H1 (cell line): ENCODE data around the gene TTC6. TPM values are rescaled to one million over a fixed set of nuclear protein-coding genes. Genes with fewer than 3 reads are reported as not detected.

ENCODE experiments used
- CTCF ChIA-PET: fragments of 300-600 bp; sonication (Branson Sonifier 250); formaldehyde crosslinking; loops from one replicate; lab custom pipeline; 2021; ENCODE audit not compliant: partially characterized antibody; lab: Charles Lee
- POLR2A ChIA-PET: fragments of 300-600 bp; sonication (Branson Sonifier 250); formaldehyde crosslinking; loops from one replicate; lab custom pipeline; 2021; ENCODE audit warnings: inconsistent platforms; ENCODE audit not compliant: partially characterized antibody; lab: Charles Lee
- DNase-seq, 2 experiments: peaks; one replicate each; pipeline versions ENCODE4 v3.0.0 to v3.0.0-alpha.2; 2010 to 2022; ENCODE audit warnings: low spot score in 2 of 2, low read depth in 1 of 2, mixed read lengths in 1 of 2
- FAIRE-seq: peaks from 2 replicates; lab custom pipeline; 2011; peaks lifted over from hg19 to GRCh38; lab: Jason Lieb, UNC
- H2AFZ ChIP-seq: 2 replicates; pipeline ENCODE4 v1.8.1; 2012; ENCODE audit warnings: low read length, inconsistent platforms
- H2AK5ac ChIP-seq: 2 replicates; pipeline ENCODE4 v1.6.1; 2013; ENCODE audit warnings: low read depth, low read length
- H2BK120ac ChIP-seq: replicated peaks from 2 replicates; pipeline ENCODE3; 2013; ENCODE audit warnings: low read depth, low read length, inconsistent platforms
- H2BK12ac ChIP-seq: 2 replicates; pipeline ENCODE4 v1.6.1; 2013; ENCODE audit warnings: low read depth, low read length
- H2BK15ac ChIP-seq: 2 replicates; pipeline ENCODE4 v1.6.1; 2013; ENCODE audit warnings: low read length
- H2BK20ac ChIP-seq: 2 replicates; pipeline ENCODE4 v1.6.1; 2013; ENCODE audit warnings: low read length
- H2BK5ac ChIP-seq: 2 replicates; pipeline ENCODE4 v1.6.1; 2013; ENCODE audit warnings: low read depth, low read length
- H3K14ac ChIP-seq: 2 replicates; pipeline ENCODE4 v1.6.1; 2013; ENCODE audit warnings: inconsistent platforms; ENCODE audit not compliant: insufficient read length
- H3K18ac ChIP-seq: 2 replicates; pipeline ENCODE4 v1.6.1; 2013; ENCODE audit warnings: low read length; ENCODE audit errors: extremely low read depth
- H3K23ac ChIP-seq: 2 replicates; pipeline ENCODE4 v1.6.1; 2013; ENCODE audit warnings: inconsistent platforms; ENCODE audit not compliant: insufficient read length
- H3K23me2 ChIP-seq: 2 replicates; pipeline ENCODE4 v1.6.1; 2013; ENCODE audit warnings: low read depth, low read length
- H3K27ac ChIP-seq: 2 replicates; pipeline ENCODE4 v1.6.1; 2011; ENCODE audit warnings: low read depth, low read length, inconsistent platforms
- H3K27me3 ChIP-seq, 4 experiments: replicated peaks in 1 of 4; 1 replicate in 1 of 4; 2 replicates in 3 of 4; pipeline versions ENCODE4 v1.6.1 to v1.8.1; 2011 to 2013; ENCODE audit warnings: low read length in 3 of 4, mild to moderate bottlenecking in 3 of 4, inconsistent platforms in 2 of 4, mixed read lengths in 2 of 4, moderate library complexity in 1 of 4; ENCODE audit not compliant: control insufficient read depth in 3 of 4, insufficient read depth in 3 of 4; ENCODE audit errors: extremely low read depth in 1 of 4
- H3K36me3 ChIP-seq, 4 experiments: 2 replicates each; pipeline versions ENCODE4 v1.6.1 to v1.8.1; 2011 to 2013; ENCODE audit warnings: mild to moderate bottlenecking in 4 of 4, low read length in 3 of 4, moderate library complexity in 2 of 4, control low read depth in 1 of 4, inconsistent platforms in 1 of 4; ENCODE audit not compliant: insufficient read depth in 4 of 4, control insufficient read depth in 2 of 4
- H3K4ac ChIP-seq: replicated peaks from 2 replicates; pipeline ENCODE3; 2013; ENCODE audit warnings: low read length, low read depth, mixed read lengths, inconsistent platforms; ENCODE audit not compliant: insufficient read length
- H3K4me1 ChIP-seq, 4 experiments: replicated peaks in 1 of 4; 1 replicate in 1 of 4; 2 replicates in 3 of 4; pipeline versions ENCODE4 v1.6.1 to v1.8.1; 2011 to 2013; ENCODE audit warnings: low read length in 3 of 4, inconsistent platforms in 2 of 4, mixed read lengths in 1 of 4; ENCODE audit not compliant: insufficient read depth in 4 of 4, control insufficient read depth in 3 of 4
- H3K4me2 ChIP-seq, 2 experiments: 2 replicates each; pipeline versions ENCODE4 v1.6.1 to v1.8.1; 2011 to 2013; ENCODE audit warnings: low read depth in 2 of 2, low read length in 2 of 2, control low read depth in 1 of 2, inconsistent platforms in 1 of 2, mild to moderate bottlenecking in 1 of 2; ENCODE audit not compliant: insufficient read depth in 1 of 2
- H3K4me3 ChIP-seq, 4 experiments: fragments of 200-600, 300-600 bp in 1 of 4; sonication (generic), shearing (Covaris generic), sonication (Bioruptor Twin) in 1 of 4; 2 replicates each; pipeline versions ENCODE4 v1.5.1 to v1.8.1; 2011 to 2016; ENCODE audit warnings: low read length in 4 of 4, low read depth in 3 of 4, control low read depth in 2 of 4, inconsistent platforms in 2 of 4, mild to moderate bottlenecking in 2 of 4, mixed read lengths in 1 of 4, moderate library complexity in 1 of 4; ENCODE audit not compliant: insufficient read depth in 2 of 4; ENCODE audit errors: extremely low read depth in 1 of 4
- H3K56ac ChIP-seq: replicated peaks from 2 replicates; pipeline ENCODE3; 2013; ENCODE audit warnings: low read depth, mild to moderate bottlenecking, mixed read lengths, low read length, inconsistent platforms; ENCODE audit not compliant: insufficient read length
- H3K79me1 ChIP-seq: 2 replicates; pipeline ENCODE4 v1.6.1; 2013; ENCODE audit warnings: low read depth, low read length, control low read depth
- H3K79me2 ChIP-seq, 2 experiments: 2 replicates each; pipeline versions ENCODE4 v1.6.1 to v1.8.1; 2012 to 2013; ENCODE audit warnings: low read length in 2 of 2, mild to moderate bottlenecking in 2 of 2, inconsistent platforms in 1 of 2; ENCODE audit not compliant: insufficient read depth in 2 of 2, control insufficient read depth in 1 of 2
- H3K9ac ChIP-seq, 4 experiments: replicated peaks in 1 of 4; 1 replicate in 1 of 4; 2 replicates in 3 of 4; pipeline versions ENCODE4 v1.6.1 to v1.8.1; 2011 to 2013; ENCODE audit warnings: low read depth in 3 of 4, low read length in 3 of 4, control low read depth in 2 of 4, mild to moderate bottlenecking in 2 of 4, moderate library complexity in 2 of 4, inconsistent platforms in 1 of 4; ENCODE audit errors: extremely low read depth in 1 of 4
- H3K9me3 ChIP-seq, 2 experiments: 2 replicates each; pipeline versions ENCODE4 v1.6.1 to v1.8.1; 2012 to 2013; ENCODE audit warnings: mild to moderate bottlenecking in 2 of 2, moderate library complexity in 2 of 2, control low read depth in 1 of 2, inconsistent platforms in 1 of 2, low read depth in 1 of 2, low read length in 1 of 2, mixed read lengths in 1 of 2; ENCODE audit not compliant: insufficient read depth in 2 of 2
- H4K20me1 ChIP-seq, 2 experiments: replicated peaks in 1 of 2; 2 replicates each; pipeline versions ENCODE3 to v1.8.1; 2011 to 2013; ENCODE audit warnings: inconsistent platforms in 2 of 2, low read length in 2 of 2, mild to moderate bottlenecking in 1 of 2; ENCODE audit not compliant: insufficient read depth in 2 of 2, control insufficient read depth in 1 of 2
- H4K5ac ChIP-seq: 2 replicates; pipeline ENCODE4 v1.6.1; 2013; ENCODE audit warnings: low read length, low read depth, mixed read lengths, inconsistent platforms; ENCODE audit not compliant: insufficient read length
- H4K8ac ChIP-seq: 2 replicates; pipeline ENCODE4 v1.8.0; 2013; ENCODE audit warnings: mild to moderate bottlenecking, moderate library complexity, low read length, inconsistent platforms; ENCODE audit not compliant: insufficient read depth; ENCODE audit errors: extremely low read depth
- H4K91ac ChIP-seq: replicated peaks from 2 replicates; pipeline ENCODE3; 2013; ENCODE audit warnings: low read length, mixed read lengths, inconsistent platforms; ENCODE audit not compliant: insufficient read length
- CBX8 ChIP-seq: fragments of 300-800, 300-1000 bp; sonication (generic); IDR thresholded peaks from 2 replicates; pipeline ENCODE4 v1.7.1; 2016; ENCODE audit warnings: low read depth, low read length, borderline replicate concordance
- PHF8 ChIP-seq: fragments of 200-600 bp; sonication (generic); conservative IDR thresholded peaks from 2 replicates; pipeline ENCODE4 v1.7.1; 2012; ENCODE audit warnings: low read depth, mild to moderate bottlenecking, inconsistent platforms, low read length, moderate library complexity
- WGBS, 2 experiments: shearing (Covaris generic) in 1 of 2; methylation state at CpG; one replicate each; pipeline versions ENCODE4 v1.1.6 to v1.1.7; 2013 to 2015; ENCODE audit warnings: low lambda C conversion rate in 2 of 2, mixed read lengths in 2 of 2, inconsistent platforms in 1 of 2, low coverage in 1 of 2, missing lambda C conversion rate in 1 of 2; ENCODE audit not compliant: insufficient replicate concordance in 2 of 2, insufficient coverage in 1 of 2, insufficient read length in 1 of 2; ENCODE audit errors: extremely low coverage in 1 of 2, missing lambda C conversion rate in 1 of 2; 5-methylcytosine and 5-hydroxymethylcytosine counted together
- polyA plus RNA-seq, 7 experiments: library from polyadenylated mRNA; depleted of rRNA in 3 of 7; stranded (reverse) in 5 of 7; unstranded in 2 of 7; fragments of >200 nt in 5 of 7; fragments of 200-250 nt in 2 of 7; gene quantifications; 1 replicate in 5 of 7; 2 replicates in 1 of 7; 4 replicates in 1 of 7; pipeline versions ENCODE4 v1.2.1 to v1.2.3, GENCODE V29; 2011 to 2013; ENCODE audit warnings: missing spikeins in 2 of 7, mixed read lengths in 2 of 7
- total RNA-seq: library from RNA; stranded (reverse); fragmentation: NEBNext Ultra II Directional; extraction: Animal tissue kit (Norgen Biotek cat#: 25700); gene quantifications from 2 replicates; pipeline ENCODE4 v1.2.1, GENCODE V29; 2021

Gene TTC6
- total and polyA plus RNA-seq, 2 of the 8 experiments (the other 6 are each of a cell fraction or from before 2014, with no cell fraction given), result 0.02 TPM; not detected in 1

- Histone ChIP-seq H3K4ac (no peak overlapping the region), H4K20me1 (peaks cover 18 to 20% of the 10 kb centered on the region in 2 experiments), H3K4me3 (0 out of 8 replicates have a peak overlapping the region, but pooled peaks of 1 of the 4 experiments have one; percentile 60), H3K14ac (no peak overlapping the region), H3K36me3 (no peaks in the 10 kb centered on the region), H3K79me1 (no peaks in the 10 kb centered on the region), H2BK120ac (no peak overlapping the region), H4K91ac (no peak overlapping the region), H3K9me3 (no peaks in the 10 kb centered on the region), H3K27ac (no peak overlapping the region), H3K79me2 (no peaks in the 10 kb centered on the region), H2AFZ (no peak overlapping the region), H3K18ac (no peak overlapping the region), H2BK20ac (no peak overlapping the region), H3K4me1 (peaks cover 0 to 21% (median 6%) of the 10 kb centered on the region in 4 experiments; a peak in 6 of 7 replicates), H3K27me3 (peaks cover 75 to 99% (median 88%) of the 10 kb centered on the region in 4 experiments), H3K56ac (no peak overlapping the region), H2BK15ac (no peak overlapping the region), H3K9ac (no peak overlapping the region), H3K23ac (no peak overlapping the region), H3K23me2 (no peaks in the 10 kb centered on the region; the same call in 1 of the 2 replicates), H2AK5ac (no peak overlapping the region), H4K8ac (no peak overlapping the region), H4K5ac (no peak overlapping the region), H2BK12ac (no peak overlapping the region), H3K4me2 (peak overlapping the region in 1 of 2 experiments; percentile 85; a peak in 1 of 4 replicates), H2BK5ac (no peak overlapping the region)
- POLR2A ChIA-PET, result no interaction called here
- DNase-seq (no peak), FAIRE-seq (no peak)
- TF ChIP-seq CBX8 (peak; percentile 41; the same call in 1 of the 2 replicates), PHF8 (no peak)
- CTCF ChIA-PET, result interaction anchor here (0.7 to 1.4 kb wide), 15 partner anchors 8 to 944 kb away, joined by 3 to 5 read pairs (median 3); no protein-coding TSS in a partner anchor
- WGBS, 2 experiments, result 18% methylated on average over 14 of the region's 14 CpGs; no CpG with 5 or more reads in 1 of the 2 experiments
Measured at GRCh38 chr14:37593511-37594237, 1.8 kb upstream of the TTC6 start.
